ENCODE results near the gene MGMT.

The MGMT gene

DNA sequence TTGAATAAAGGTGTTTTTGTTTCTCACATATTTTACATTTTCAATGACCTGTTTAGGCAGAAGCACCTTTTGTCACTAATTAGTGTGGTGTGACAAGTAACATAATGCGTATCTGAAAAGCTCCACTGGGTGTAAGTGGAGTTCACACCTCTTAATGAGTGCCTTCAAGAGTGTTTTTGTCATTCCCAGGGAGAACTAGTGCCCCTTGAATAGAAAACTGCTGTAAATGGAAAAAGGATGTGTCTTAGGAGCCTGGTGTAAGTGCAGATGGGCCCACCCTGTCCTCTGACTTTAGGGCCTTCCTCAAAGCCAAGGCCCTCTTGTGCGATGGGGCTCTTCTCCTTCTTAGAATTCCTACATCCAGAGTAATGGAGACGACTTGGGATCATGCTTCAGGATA is 170.0 kb downstream of the MGMT start:
- no peak overlapping the region for H3K27ac ChIP-seq
- TF ChIP-seq, protein P1, sequence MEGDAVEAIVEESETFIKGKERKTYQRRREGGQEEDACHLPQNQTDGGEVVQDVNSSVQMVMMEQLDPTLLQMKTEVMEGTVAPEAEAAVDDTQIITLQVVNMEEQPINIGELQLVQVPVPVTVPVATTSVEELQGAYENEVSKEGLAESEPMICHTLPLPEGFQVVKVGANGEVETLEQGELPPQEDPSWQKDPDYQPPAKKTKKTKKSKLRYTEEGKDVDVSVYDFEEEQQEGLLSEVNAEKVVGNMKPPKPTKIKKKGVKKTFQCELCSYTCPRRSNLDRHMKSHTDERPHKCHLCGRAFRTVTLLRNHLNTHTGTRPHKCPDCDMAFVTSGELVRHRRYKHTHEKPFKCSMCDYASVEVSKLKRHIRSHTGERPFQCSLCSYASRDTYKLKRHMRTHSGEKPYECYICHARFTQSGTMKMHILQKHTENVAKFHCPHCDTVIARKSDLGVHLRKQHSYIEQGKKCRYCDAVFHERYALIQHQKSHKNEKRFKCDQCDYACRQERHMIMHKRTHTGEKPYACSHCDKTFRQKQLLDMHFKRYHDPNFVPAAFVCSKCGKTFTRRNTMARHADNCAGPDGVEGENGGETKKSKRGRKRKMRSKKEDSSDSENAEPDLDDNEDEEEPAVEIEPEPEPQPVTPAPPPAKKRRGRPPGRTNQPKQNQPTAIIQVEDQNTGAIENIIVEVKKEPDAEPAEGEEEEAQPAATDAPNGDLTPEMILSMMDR (conservative IDR thresholded peaks at IDR 0.05), result no peak

DNA sequence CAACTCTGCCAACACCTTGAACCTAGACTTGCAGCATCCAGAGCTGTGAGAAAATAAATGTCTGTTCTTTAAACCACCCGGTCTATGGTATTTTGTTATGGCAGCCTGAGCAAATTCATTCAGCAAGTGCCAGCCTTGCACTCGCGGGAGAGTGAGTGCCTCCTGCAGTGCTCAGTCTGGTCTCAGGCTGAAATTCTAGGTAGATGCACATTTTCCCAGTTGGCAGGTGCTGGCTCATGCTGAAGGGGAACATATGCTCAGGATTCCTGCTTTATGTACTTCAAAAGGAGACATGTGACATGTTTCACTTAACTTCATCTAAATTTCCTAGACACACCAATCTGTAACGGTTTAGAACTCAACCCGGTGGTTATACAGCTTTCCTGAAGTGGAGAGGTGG is 170.8 kb downstream of the MGMT start:
- TF ChIP-seq, protein P1 (conservative IDR thresholded peaks at IDR 0.05), result no peak
- H3K27ac ChIP-seq, result no peak overlapping the region

DNA sequence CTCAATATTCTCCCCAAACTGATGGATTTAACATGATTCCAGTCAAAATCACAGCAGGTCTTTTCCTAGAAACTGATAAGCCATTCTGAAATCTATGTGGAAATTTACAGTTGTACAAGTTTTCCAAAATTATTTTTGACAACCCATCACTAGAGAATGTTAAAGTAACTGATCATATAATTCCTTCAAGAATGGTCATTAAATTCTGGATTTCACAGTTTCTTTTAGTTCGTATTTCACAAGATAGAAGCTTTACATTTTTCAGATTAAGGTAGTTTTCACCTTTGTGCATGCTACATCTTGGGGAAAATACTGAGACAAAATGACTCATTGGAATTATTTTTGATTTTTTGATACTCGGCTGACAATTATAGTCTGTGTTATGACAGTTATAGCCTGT is 174.3 kb downstream of the MGMT start:
- no peak overlapping the region for H3K27ac ChIP-seq
- TF ChIP-seq, protein P1 (conservative IDR thresholded peaks at IDR 0.05), result no peak

DNA sequence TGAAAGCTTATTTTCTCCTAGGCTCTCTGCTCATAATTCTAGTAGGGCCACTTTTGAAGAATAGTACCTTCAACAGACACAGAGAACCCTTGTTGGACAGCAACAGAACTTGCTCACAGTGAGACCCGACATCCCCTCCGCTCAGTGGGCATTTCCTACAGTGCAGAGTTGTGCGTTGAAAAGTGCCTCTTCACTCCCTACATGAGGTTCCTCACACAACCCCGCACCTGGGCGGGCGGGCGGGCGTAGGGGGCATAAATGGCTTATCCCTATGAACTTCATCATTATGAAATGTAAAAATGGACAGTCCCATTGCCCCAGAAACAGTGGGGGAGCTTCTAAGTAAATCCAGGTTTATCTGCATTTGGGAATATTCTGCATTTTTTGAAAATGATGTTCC is 174.9 kb downstream of the MGMT start:
- TF ChIP-seq, protein P1 (conservative IDR thresholded peaks at IDR 0.05), result no peak
- no peak overlapping the region for H3K27ac ChIP-seq

DNA sequence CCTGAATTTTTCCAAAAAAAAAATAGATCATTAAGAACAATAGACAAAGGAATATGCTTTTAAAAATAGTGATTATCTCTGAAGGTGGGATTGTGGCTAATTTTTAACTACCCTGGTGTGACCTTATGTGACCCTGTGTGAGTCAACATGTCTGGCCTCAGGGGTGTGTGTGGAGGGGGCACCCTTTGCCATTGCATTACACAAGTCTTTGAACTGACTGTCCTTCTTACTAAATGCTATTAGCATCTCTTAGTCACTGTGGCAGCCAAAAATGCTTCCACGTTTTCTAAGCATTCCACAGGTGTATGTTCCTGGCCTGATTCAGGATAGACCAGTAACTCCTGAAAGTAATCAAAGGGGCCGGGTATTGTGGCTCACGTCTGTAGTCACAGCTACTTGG is 175.4 kb downstream of the MGMT start:
- TF ChIP-seq, protein P1 (conservative IDR thresholded peaks at IDR 0.05), result no peak
- H3K27ac ChIP-seq, result no peak overlapping the region

DNA sequence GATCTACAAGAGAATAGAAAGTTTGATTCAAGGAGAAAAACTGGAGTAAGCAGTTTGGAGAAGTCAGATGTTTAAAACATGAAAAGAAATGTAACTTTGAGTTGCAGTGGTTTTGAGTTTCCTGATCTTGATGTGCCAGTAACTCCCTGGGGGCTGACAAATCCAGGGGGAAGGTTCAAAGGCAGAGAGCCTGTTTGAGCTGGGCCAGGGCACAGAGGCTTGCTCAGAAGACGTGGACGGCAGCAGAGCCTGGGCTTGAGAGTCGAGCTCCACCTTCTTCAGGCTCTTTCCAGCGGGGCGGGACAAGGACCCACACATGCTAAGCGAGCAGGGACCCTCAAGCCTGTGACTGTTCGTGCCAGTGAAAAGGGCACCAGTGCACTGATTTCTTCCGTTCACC is 176.2 kb downstream of the MGMT start:
- no peak overlapping the region for H3K27ac ChIP-seq
- TF ChIP-seq, protein P1 (conservative IDR thresholded peaks at IDR 0.05), result no peak

DNA sequence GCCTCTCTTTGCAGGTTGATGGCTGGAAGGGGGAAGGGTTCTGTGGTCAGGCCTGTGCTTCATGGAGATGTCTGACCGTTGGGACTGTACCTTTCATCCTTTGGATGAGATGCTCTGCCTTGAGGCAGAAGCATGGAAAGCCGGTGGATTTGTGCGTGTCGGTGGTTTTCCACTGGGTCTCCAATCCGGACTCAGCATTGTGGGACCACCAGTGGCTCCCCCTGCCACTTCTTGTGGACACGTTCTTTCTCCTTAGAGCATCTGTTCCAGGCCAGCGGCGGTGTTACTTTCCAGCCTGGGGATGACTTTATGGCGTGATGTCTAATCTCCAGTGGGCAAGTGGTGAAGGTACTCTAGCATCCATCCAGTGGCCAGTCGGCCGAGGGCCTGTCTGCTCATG is 178.4 kb downstream of the MGMT start:
- H3K27ac ChIP-seq, result no peak overlapping the region
- TF ChIP-seq, protein P1 (conservative IDR thresholded peaks at IDR 0.05), result no peak

DNA sequence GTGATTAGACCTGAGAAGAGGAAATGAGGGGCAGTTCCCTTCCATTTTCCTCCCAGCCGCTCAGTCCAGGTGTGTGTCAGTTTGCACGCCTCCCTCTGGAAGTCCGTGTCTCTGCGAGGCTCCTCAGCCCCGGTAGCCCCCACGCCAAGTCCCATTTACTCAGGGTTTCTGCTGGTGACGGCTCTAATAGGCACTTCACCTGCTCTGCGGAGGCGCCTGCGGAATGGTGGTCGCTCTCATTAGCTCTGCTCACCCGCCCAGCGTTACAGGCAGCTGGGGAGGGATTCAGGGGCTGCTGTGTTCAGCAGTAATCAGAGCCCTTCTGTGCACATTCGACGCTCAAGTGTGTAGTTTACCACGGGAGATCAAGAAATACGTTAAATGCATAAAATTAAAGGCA is 179.9 kb downstream of the MGMT start:
- no peak overlapping the region for H3K27ac ChIP-seq
- TF ChIP-seq, protein P1 (conservative IDR thresholded peaks at IDR 0.05), result no peak

Measured in VCaP (cell line).